HG03565 (cell line): ENCODE results near the gene KCTD17.

Experiments used
- ATAC-seq: cut with Tn5 transposase; IDR thresholded peaks from one replicate; pipeline ENCODE4 v1.9.1; 2021; ENCODE audit warnings: mild to moderate bottlenecking, moderate library complexity; ENCODE audit not compliant: unreplicated experiment

Gene KCTD17

GRCh38 chr22:37051391-37052385 lies at the start of gene KCTD17:
Gene KCTD17 (plus strand): TSS chr22:37051742. CDS start chr22:37051761, 19 bp downstream.
- ATAC-seq, result no peak

GRCh38 chr22:37001826-37002225 lies 49.7 kb upstream of the KCTD17 start:
- no peak for ATAC-seq

GRCh38 chr22:37002633-37003032 lies 48.9 kb upstream of the KCTD17 start:
- no peak for ATAC-seq

GRCh38 chr22:37007651-37008050 lies 43.9 kb upstream of the KCTD17 start:
- no peak for ATAC-seq

- no peak for ATAC-seq
Observed at GRCh38 chr22:37008365-37008764, 43.2 kb upstream of the KCTD17 start.

- ATAC-seq, result no peak
Observed at GRCh38 chr22:37009490-37009889, 42.1 kb upstream of the KCTD17 start.

- no peak for ATAC-seq
Observed at GRCh38 chr22:37010174-37010573, 41.4 kb upstream of the KCTD17 start.

GRCh38 chr22:37010976-37011375 lies 40.6 kb upstream of the KCTD17 start:
- ATAC-seq, result no peak

- no peak for ATAC-seq
Observed at GRCh38 chr22:37011472-37011871, 40.1 kb upstream of the KCTD17 start.

- no peak for ATAC-seq
Observed at GRCh38 chr22:37012262-37012904, 39.2 kb upstream of the KCTD17 start.

GRCh38 chr22:37012956-37013355 lies 38.6 kb upstream of the KCTD17 start:
- ATAC-seq, result no peak

GRCh38 chr22:37014415-37014806 lies 37.1 kb upstream of the KCTD17 start:
- ATAC-seq, result no peak

GRCh38 chr22:37014835-37015586 lies 36.5 kb upstream of the KCTD17 start:
- ATAC-seq, result no peak

GRCh38 chr22:37015587-37015878 lies 36.0 kb upstream of the KCTD17 start:
- no peak for ATAC-seq

- no peak for ATAC-seq
Observed at GRCh38 chr22:37016134-37016910, 35.2 kb upstream of the KCTD17 start.

- no peak for ATAC-seq
Observed at GRCh38 chr22:37017356-37017755, 34.2 kb upstream of the KCTD17 start.

GRCh38 chr22:37018086-37018814 lies 33.3 kb upstream of the KCTD17 start:
- no peak for ATAC-seq

GRCh38 chr22:37018815-37019308 lies 32.7 kb upstream of the KCTD17 start:
- no peak for ATAC-seq

- no peak for ATAC-seq
Observed at GRCh38 chr22:37019309-37020191, 32.0 kb upstream of the KCTD17 start, which contains the start of the genes MPST and TST. Gene MPST (plus strand): TSS chr22:37019742. CDS start chr22:37019837, 95 bp downstream. Gene TST (minus strand): TSS chr22:37019447. CDS start chr22:37018732, 715 bp downstream.
